ENCODE data around the gene CDK5.
A peak's percentile ranks its signal among the peaks of the same experiment; 100 is the strongest.

Gene CDK5

GRCh38 chr7:151091431-151091830, 33.7 kb upstream of the CDK5 start:
- TF ChIP-seq CTCF (IDR thresholded peaks at IDR 0.05; ENCODE audit: low read length, missing control alignments), result peak; percentile 61
- no peak for DNase-seq (ENCODE audit: low read depth)
- no peak overlapping the region for H3K4me3 ChIP-seq (replicated peaks; ENCODE audit: low read depth, low read length)

GRCh38 chr7:151091003-151091402, 33.3 kb upstream of the CDK5 start:
- H3K4me3 ChIP-seq (replicated peaks; ENCODE audit: low read depth, low read length), result no peak overlapping the region
- TF ChIP-seq CTCF (IDR thresholded peaks at IDR 0.05; ENCODE audit: low read length, missing control alignments), result no peak
- DNase-seq (ENCODE audit: low read depth), result no peak

GRCh38 chr7:151089893-151090730, 32.4 kb upstream of the CDK5 start:
- H3K4me3 ChIP-seq (replicated peaks; ENCODE audit: low read depth, low read length), result no peak overlapping the region

GRCh38 chr7:151088856-151089699, 31.4 kb upstream of the CDK5 start:
- peak; percentile 62 for DNase-seq (ENCODE audit: low read depth)
- TF ChIP-seq CTCF (IDR thresholded peaks at IDR 0.05; ENCODE audit: low read length, missing control alignments), result no peak
- H3K4me3 ChIP-seq (replicated peaks; ENCODE audit: low read depth, low read length), result peak overlapping the region; percentile 79

More at GRCh38 chr7:151089893-151090730, 32.4 kb upstream of the CDK5 start:
- no peak for TF ChIP-seq CTCF (IDR thresholded peaks at IDR 0.05; ENCODE audit: low read length, missing control alignments)
- no peak for DNase-seq (ENCODE audit: low read depth)

- H3K4me3 ChIP-seq (replicated peaks; ENCODE audit: low read depth, low read length), result peak overlapping the region; percentile 79
- TF ChIP-seq CTCF (IDR thresholded peaks at IDR 0.05; ENCODE audit: low read length, missing control alignments), result no peak
- no peak for DNase-seq (ENCODE audit: low read depth)
Measured at GRCh38 chr7:151088019-151088855, 30.5 kb upstream of the CDK5 start.

- DNase-seq (ENCODE audit: low read depth), result peak; percentile 62
- no peak for TF ChIP-seq CTCF (IDR thresholded peaks at IDR 0.05; ENCODE audit: low read length, missing control alignments)
- peak overlapping the region; percentile 79 for H3K4me3 ChIP-seq (replicated peaks; ENCODE audit: low read depth, low read length)
Measured at GRCh38 chr7:151087245-151088018, 29.7 kb upstream of the CDK5 start.
